Activated T-helper 9 cell treated with anti-CD3 and anti-CD28 coated beads, Interleukin-2, amount 50 U/mL, for 16 hours (primary cell): ENCODE measurements around the gene SSRP1.

Experiments
- DNase-seq: peaks from one replicate; pipeline ENCODE4 v3.0.0-alpha.2; 2020; ENCODE audit warnings: low read depth

SSRP1 gene

GRCh38 chr11:57359396-57359795 lies 23.7 kb upstream of the SSRP1 start:
- DNase-seq = no peak

GRCh38 chr11:57358991-57359390 lies 23.3 kb upstream of the SSRP1 start:
- DNase-seq = no peak

GRCh38 chr11:57358543-57358961 lies 22.9 kb upstream of the SSRP1 start:
- DNase-seq = no peak

GRCh38 chr11:57357856-57358255 lies 22.2 kb upstream of the SSRP1 start:
- no peak for DNase-seq

GRCh38 chr11:57357310-57357709 lies 21.6 kb upstream of the SSRP1 start:
- no peak for DNase-seq

GRCh38 chr11:57356268-57356667 lies 20.6 kb upstream of the SSRP1 start:
- no peak for DNase-seq

- DNase-seq = no peak
Observed at GRCh38 chr11:57354699-57355098, 19.0 kb upstream of the SSRP1 start.

- no peak for DNase-seq
Observed at GRCh38 chr11:57353852-57354251, 18.2 kb upstream of the SSRP1 start.

GRCh38 chr11:57353446-57353845 lies 17.8 kb upstream of the SSRP1 start:
- no peak for DNase-seq

- no peak for DNase-seq
Observed at GRCh38 chr11:57353036-57353435, 17.3 kb upstream of the SSRP1 start.

- DNase-seq = peak; percentile 48
Observed at GRCh38 chr11:57349491-57350274, 14.0 kb upstream of the SSRP1 start.

GRCh38 chr11:57348636-57349313 lies 13.1 kb upstream of the SSRP1 start:
- no peak for DNase-seq

GRCh38 chr11:57348052-57348451 lies 12.4 kb upstream of the SSRP1 start:
- DNase-seq = no peak

- no peak for DNase-seq
Observed at GRCh38 chr11:57347336-57347735, 11.6 kb upstream of the SSRP1 start.

GRCh38 chr11:57345555-57346211 lies 10.0 kb upstream of the SSRP1 start:
- DNase-seq = peak; percentile 57

- DNase-seq = no peak
Observed at GRCh38 chr11:57344826-57345225, 9.1 kb upstream of the SSRP1 start.

- no peak for DNase-seq
Observed at GRCh38 chr11:57343825-57344224, 8.1 kb upstream of the SSRP1 start.

- DNase-seq = no peak
Observed at GRCh38 chr11:57342702-57343101, 7.0 kb upstream of the SSRP1 start.

- no peak for DNase-seq
Observed at GRCh38 chr11:57341250-57341808, 5.6 kb upstream of the SSRP1 start.

GRCh38 chr11:57340039-57340615 lies 4.4 kb upstream of the SSRP1 start:
- DNase-seq = no peak

GRCh38 chr11:57339328-57339727 lies 3.6 kb upstream of the SSRP1 start:
- DNase-seq = no peak

GRCh38 chr11:57338142-57338541 lies 2.5 kb upstream of the SSRP1 start, which contains the start of gene P2RX3:
TSS of gene P2RX3 (plus strand) at chr11:57338352. CDS start at chr11:57338551, 199 bp downstream.
- no peak for DNase-seq
